ENCODE data around the gene POLA2.

Gene POLA2

GRCh38 chr11:65274735-65275682 lies 13.2 kb downstream of the POLA2 start:
- H3K27me3 ChIP-seq (ENCODE audit: control insufficient read depth, insufficient read depth, low read length), result no peaks in the 10 kb centered on the region
- H3K9me3 ChIP-seq (ENCODE audit: control insufficient read depth, insufficient read depth, low read length), result no peaks in the 10 kb centered on the region
- peaks cover 16% of the 10 kb centered on the region for H3K36me3 ChIP-seq (ENCODE audit: control insufficient read depth, insufficient read depth, low read length)
- no peaks in the 10 kb centered on the region for H3K4me1 ChIP-seq (ENCODE audit: control insufficient read depth, insufficient read depth, low read length)
- H3K4me3 ChIP-seq (ENCODE audit: low read depth, low read length), result no peak overlapping the region
- no peak overlapping the region for H3K9ac ChIP-seq (ENCODE audit: low read depth, low read length)

GRCh38 chr11:65275906-65276305 lies 14.1 kb downstream of the POLA2 start:
- H3K36me3 ChIP-seq (ENCODE audit: control insufficient read depth, insufficient read depth, low read length), result peaks cover 12% of the 10 kb centered on the region
- H3K27me3 ChIP-seq (ENCODE audit: control insufficient read depth, insufficient read depth, low read length), result no peaks in the 10 kb centered on the region
- H3K9ac ChIP-seq (ENCODE audit: low read depth, low read length), result no peak overlapping the region
- H3K4me1 ChIP-seq (ENCODE audit: control insufficient read depth, insufficient read depth, low read length), result no peaks in the 10 kb centered on the region
- H3K9me3 ChIP-seq (ENCODE audit: control insufficient read depth, insufficient read depth, low read length), result no peaks in the 10 kb centered on the region
- H3K4me3 ChIP-seq (ENCODE audit: low read depth, low read length), result no peak overlapping the region

GRCh38 chr11:65277631-65278277 lies 16.0 kb downstream of the POLA2 start:
- Histone ChIP-seq H3K36me3 (ENCODE audit: control insufficient read depth, insufficient read depth, low read length) (peaks cover 26% of the 10 kb centered on the region), H3K4me1 (ENCODE audit: control insufficient read depth, insufficient read depth, low read length) (no peaks in the 10 kb centered on the region), H3K27me3 (ENCODE audit: control insufficient read depth, insufficient read depth, low read length) (no peaks in the 10 kb centered on the region), H3K4me3 (ENCODE audit: low read depth, low read length) (no peak overlapping the region), H3K9me3 (ENCODE audit: control insufficient read depth, insufficient read depth, low read length) (no peaks in the 10 kb centered on the region), H3K9ac (ENCODE audit: low read depth, low read length) (no peak overlapping the region)

GRCh38 chr11:65278356-65278755 lies 16.6 kb downstream of the POLA2 start:
- H3K4me1 ChIP-seq (ENCODE audit: control insufficient read depth, insufficient read depth, low read length), result no peaks in the 10 kb centered on the region
- no peak overlapping the region for H3K4me3 ChIP-seq (ENCODE audit: low read depth, low read length)
- peaks cover 27% of the 10 kb centered on the region for H3K36me3 ChIP-seq (ENCODE audit: control insufficient read depth, insufficient read depth, low read length)
- no peaks in the 10 kb centered on the region for H3K9me3 ChIP-seq (ENCODE audit: control insufficient read depth, insufficient read depth, low read length)
- H3K9ac ChIP-seq (ENCODE audit: low read depth, low read length), result no peak overlapping the region
- H3K27me3 ChIP-seq (ENCODE audit: control insufficient read depth, insufficient read depth, low read length), result no peaks in the 10 kb centered on the region

- no peak overlapping the region for H3K9ac ChIP-seq (ENCODE audit: low read depth, low read length)
- no peaks in the 10 kb centered on the region for H3K9me3 ChIP-seq (ENCODE audit: control insufficient read depth, insufficient read depth, low read length)
- no peaks in the 10 kb centered on the region for H3K27me3 ChIP-seq (ENCODE audit: control insufficient read depth, insufficient read depth, low read length)
- peaks cover 30% of the 10 kb centered on the region for H3K36me3 ChIP-seq (ENCODE audit: control insufficient read depth, insufficient read depth, low read length)
- H3K4me3 ChIP-seq (ENCODE audit: low read depth, low read length), result no peak overlapping the region
- H3K4me1 ChIP-seq (ENCODE audit: control insufficient read depth, insufficient read depth, low read length), result no peaks in the 10 kb centered on the region
These were observed 17.5 kb downstream of the POLA2 start for GRCh38 chr11:65279279-65279678.

GRCh38 chr11:65279741-65280440 lies 18.1 kb downstream of the POLA2 start:
- peaks cover 33% of the 10 kb centered on the region for H3K36me3 ChIP-seq (ENCODE audit: control insufficient read depth, insufficient read depth, low read length)
- H3K9ac ChIP-seq (ENCODE audit: low read depth, low read length), result no peak overlapping the region

GRCh38 chr11:65280646-65281045 lies 18.9 kb downstream of the POLA2 start:
- no peaks in the 10 kb centered on the region for H3K9me3 ChIP-seq (ENCODE audit: control insufficient read depth, insufficient read depth, low read length)
- H3K36me3 ChIP-seq (ENCODE audit: control insufficient read depth, insufficient read depth, low read length), result peaks cover 39% of the 10 kb centered on the region
- no peaks in the 10 kb centered on the region for H3K27me3 ChIP-seq (ENCODE audit: control insufficient read depth, insufficient read depth, low read length)
- H3K4me3 ChIP-seq (ENCODE audit: low read depth, low read length), result no peak overlapping the region
- H3K4me1 ChIP-seq (ENCODE audit: control insufficient read depth, insufficient read depth, low read length), result no peaks in the 10 kb centered on the region
- no peak overlapping the region for H3K9ac ChIP-seq (ENCODE audit: low read depth, low read length)

More at GRCh38 chr11:65279741-65280440, 18.1 kb downstream of the POLA2 start:
- Histone ChIP-seq H3K4me3 (ENCODE audit: low read depth, low read length) (no peak overlapping the region), H3K4me1 (ENCODE audit: control insufficient read depth, insufficient read depth, low read length) (no peaks in the 10 kb centered on the region), H3K27me3 (ENCODE audit: control insufficient read depth, insufficient read depth, low read length) (no peaks in the 10 kb centered on the region), H3K9me3 (ENCODE audit: control insufficient read depth, insufficient read depth, low read length) (no peaks in the 10 kb centered on the region)

GRCh38 chr11:65286686-65287085 lies 24.9 kb downstream of the POLA2 start:
- H3K27me3 ChIP-seq (ENCODE audit: control insufficient read depth, insufficient read depth, low read length), result no peaks in the 10 kb centered on the region
- no peak overlapping the region for H3K9ac ChIP-seq (ENCODE audit: low read depth, low read length)
- H3K4me1 ChIP-seq (ENCODE audit: control insufficient read depth, insufficient read depth, low read length), result no peaks in the 10 kb centered on the region
- no peak overlapping the region for H3K4me3 ChIP-seq (ENCODE audit: low read depth, low read length)
- H3K36me3 ChIP-seq (ENCODE audit: control insufficient read depth, insufficient read depth, low read length), result peaks cover 68% of the 10 kb centered on the region
- H3K9me3 ChIP-seq (ENCODE audit: control insufficient read depth, insufficient read depth, low read length), result no peaks in the 10 kb centered on the region

GRCh38 chr11:65287601-65288000 lies 25.8 kb downstream of the POLA2 start:
- peaks cover 65% of the 10 kb centered on the region for H3K36me3 ChIP-seq (ENCODE audit: control insufficient read depth, insufficient read depth, low read length)

GRCh38 chr11:65288706-65289536 lies 27.2 kb downstream of the POLA2 start:
- H3K36me3 ChIP-seq (ENCODE audit: control insufficient read depth, insufficient read depth, low read length), result peaks cover 68% of the 10 kb centered on the region
- no peak overlapping the region for H3K4me3 ChIP-seq (ENCODE audit: low read depth, low read length)
- no peaks in the 10 kb centered on the region for H3K27me3 ChIP-seq (ENCODE audit: control insufficient read depth, insufficient read depth, low read length)
- H3K4me1 ChIP-seq (ENCODE audit: control insufficient read depth, insufficient read depth, low read length), result no peaks in the 10 kb centered on the region
- no peaks in the 10 kb centered on the region for H3K9me3 ChIP-seq (ENCODE audit: control insufficient read depth, insufficient read depth, low read length)
- no peak overlapping the region for H3K9ac ChIP-seq (ENCODE audit: low read depth, low read length)

More at GRCh38 chr11:65287601-65288000, 25.8 kb downstream of the POLA2 start:
- no peak overlapping the region for H3K9ac ChIP-seq (ENCODE audit: low read depth, low read length)
- H3K4me3 ChIP-seq (ENCODE audit: low read depth, low read length), result no peak overlapping the region
- H3K4me1 ChIP-seq (ENCODE audit: control insufficient read depth, insufficient read depth, low read length), result no peaks in the 10 kb centered on the region
- no peaks in the 10 kb centered on the region for H3K27me3 ChIP-seq (ENCODE audit: control insufficient read depth, insufficient read depth, low read length)
- H3K9me3 ChIP-seq (ENCODE audit: control insufficient read depth, insufficient read depth, low read length), result no peaks in the 10 kb centered on the region

All from iPS-15b (cell line).